Bronchial epithelial cell (primary cell): ENCODE results near the gene FBN2. TPM values are rescaled to one million over a fixed set of nuclear protein-coding genes. Genes with fewer than 3 reads are reported as not detected.
"Not testable (repeated sequence)": the region's sequence is repeated elsewhere in the genome, so short reads cannot be mapped to it uniquely, and the experiment has no call there.

Experiments used
- DNase-seq: peaks from one replicate; pipeline ENCODE4 v3.0.0-alpha.2; 2010; ENCODE audit warnings: low read depth
- FAIRE-seq: peaks from 2 replicates; lab custom pipeline; 2011; peaks lifted over from hg19 to GRCh38; lab: Jason Lieb, UNC
- H3K27me3 ChIP-seq: 2 replicates; pipeline ENCODE4 v1.5.1; 2011; ENCODE audit warnings: low read length; ENCODE audit not compliant: control insufficient read depth, insufficient read depth
- H3K36me3 ChIP-seq: 2 replicates; pipeline ENCODE4 v1.5.1; 2011; ENCODE audit warnings: low read length; ENCODE audit not compliant: control insufficient read depth, insufficient read depth
- H3K4me3 ChIP-seq: 2 replicates; pipeline ENCODE4 v1.5.1; 2011; ENCODE audit warnings: mild to moderate bottlenecking, low read depth, low read length, control low read depth
- CTCF ChIP-seq: IDR thresholded peaks from 2 replicates; pipeline ENCODE4 v1.5.1; 2011; ENCODE audit warnings: mild to moderate bottlenecking, moderate library complexity, low read length, control low read depth, inconsistent platforms; ENCODE audit not compliant: insufficient read depth, severe bottlenecking
- total RNA-seq: library from RNA; depleted of rRNA; stranded (reverse); fragments of >200 nt; gene quantifications from 2 replicates; pipeline ENCODE4 v1.2.1, GENCODE V29; 2014

The FBN2 gene
- total RNA-seq, 1 donor from 2014 or later = 49.0 TPM

GRCh38 chr5:128331261-128331660, 206.8 kb downstream of the FBN2 start:
- no peaks in the 10 kb centered on the region for H3K36me3 ChIP-seq
- no peaks in the 10 kb centered on the region for H3K27me3 ChIP-seq
- no peak for DNase-seq
- no peak overlapping the region for H3K4me3 ChIP-seq
- no peak for TF ChIP-seq CTCF
- no peak for FAIRE-seq

- no peak for TF ChIP-seq CTCF
- H3K36me3 ChIP-seq = no peaks in the 10 kb centered on the region
- H3K27me3 ChIP-seq = no peaks in the 10 kb centered on the region
- no peak overlapping the region for H3K4me3 ChIP-seq
- no peak for FAIRE-seq
- DNase-seq = no peak
Measured at GRCh38 chr5:128329386-128329939, 208.6 kb downstream of the FBN2 start.

- DNase-seq (no peak), FAIRE-seq (peak; percentile 50)
- Histone ChIP-seq H3K27me3 (no peaks in the 10 kb centered on the region), H3K36me3 (no peaks in the 10 kb centered on the region), H3K4me3 (no peak overlapping the region)
- TF ChIP-seq CTCF = no peak
Measured at GRCh38 chr5:128328446-128328845, 209.6 kb downstream of the FBN2 start.

GRCh38 chr5:128328007-128328406, 210.0 kb downstream of the FBN2 start:
- Histone ChIP-seq H3K36me3 (no peaks in the 10 kb centered on the region), H3K4me3 (no peak overlapping the region), H3K27me3 (no peaks in the 10 kb centered on the region)
- no peak for TF ChIP-seq CTCF
- DNase-seq = no peak
- no peak for FAIRE-seq

GRCh38 chr5:128321418-128321817, 216.6 kb downstream of the FBN2 start:
- not testable (repeated sequence) for FAIRE-seq, H3K27me3 ChIP-seq, H3K4me3 ChIP-seq, DNase-seq, H3K36me3 ChIP-seq

GRCh38 chr5:128318691-128319090, 219.4 kb downstream of the FBN2 start:
- DNase-seq = peak; percentile 89
- no peaks in the 10 kb centered on the region for H3K27me3 ChIP-seq
- H3K36me3 ChIP-seq = no peaks in the 10 kb centered on the region
- TF ChIP-seq CTCF = no peak
- no peak overlapping the region for H3K4me3 ChIP-seq
- no peak for FAIRE-seq
